HG03575 (cell line): ENCODE data around the gene GLRX5.

ENCODE experiments used
- ATAC-seq: cut with Tn5 transposase; IDR thresholded peaks from one replicate; pipeline ENCODE4 v1.9.1; 2021; ENCODE audit not compliant: unreplicated experiment, insufficient number of reproducible peaks, low FRiP score; ENCODE audit errors: extremely low read depth

The GLRX5 gene

DNA sequence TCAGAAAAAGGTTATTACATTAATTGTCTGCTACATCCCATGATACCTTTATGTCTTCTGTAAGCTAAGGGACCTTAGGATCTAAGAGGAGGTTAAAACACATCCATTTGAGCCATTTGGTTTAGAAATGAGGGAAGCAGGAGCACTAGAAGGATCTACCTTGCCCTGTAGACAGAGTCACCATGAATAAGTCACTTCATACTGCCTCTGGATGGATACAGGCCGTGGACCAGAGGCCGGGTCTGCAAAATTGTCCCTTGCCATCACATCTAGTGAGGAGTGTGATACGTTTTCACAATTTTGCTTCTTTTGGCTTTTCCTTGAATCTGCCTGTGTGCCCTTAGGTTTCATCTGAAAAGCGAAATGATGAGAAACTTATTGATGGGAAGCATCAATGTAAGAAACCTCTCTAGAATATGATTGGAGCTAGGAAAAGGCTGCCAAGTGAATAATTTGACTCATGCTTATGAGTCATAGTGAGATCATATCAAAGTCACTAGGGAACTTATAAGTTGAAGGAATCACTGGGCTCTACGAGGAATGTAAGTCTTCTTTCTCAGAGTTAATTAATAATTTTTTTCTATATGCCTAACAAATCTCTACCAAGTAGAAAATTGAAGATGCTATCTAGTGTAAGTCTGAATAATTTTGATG, 10.8 kb downstream of the GLRX5 start:
- ATAC-seq: no peak

GRCh38 chr14:95547272-95547625, 12.4 kb downstream of the GLRX5 start:
- ATAC-seq: no peak

DNA sequence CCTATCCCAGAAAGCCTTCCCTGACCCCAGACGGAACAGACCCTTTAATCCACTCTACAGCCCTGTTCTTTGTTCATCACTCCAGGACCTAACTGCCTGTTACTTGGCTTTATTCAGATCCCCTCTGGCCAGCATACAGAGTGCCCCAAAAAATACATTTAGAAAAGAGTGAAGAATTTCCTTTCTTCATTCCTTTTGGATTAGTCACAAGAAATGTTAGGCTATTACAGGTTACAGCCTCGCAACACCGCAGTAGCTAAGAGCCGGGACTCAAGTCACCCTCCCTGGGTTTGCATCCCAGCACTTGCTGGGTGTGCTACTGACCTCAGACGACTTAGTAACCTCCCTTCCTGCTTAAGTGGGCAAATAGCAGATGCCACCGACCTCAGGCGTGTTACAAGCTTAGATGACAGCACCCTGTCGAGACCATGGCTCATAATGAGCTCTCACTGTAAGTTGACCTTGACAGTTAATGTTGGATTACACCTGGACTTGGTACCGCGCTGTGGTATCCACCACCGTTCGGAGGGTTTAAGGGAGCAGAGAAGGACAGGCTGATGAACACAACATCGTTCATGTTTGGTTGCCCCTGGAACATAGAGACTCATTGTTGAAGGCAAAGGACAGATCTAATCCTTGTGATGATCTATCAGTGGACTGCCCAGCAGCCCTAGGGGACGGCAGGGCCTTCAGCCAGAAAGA, 12.9 kb downstream of the GLRX5 start:
- ATAC-seq: no peak

- no peak for ATAC-seq
These were observed 13.6 kb downstream of the GLRX5 start for GRCh38 chr14:95548328-95548929.

DNA sequence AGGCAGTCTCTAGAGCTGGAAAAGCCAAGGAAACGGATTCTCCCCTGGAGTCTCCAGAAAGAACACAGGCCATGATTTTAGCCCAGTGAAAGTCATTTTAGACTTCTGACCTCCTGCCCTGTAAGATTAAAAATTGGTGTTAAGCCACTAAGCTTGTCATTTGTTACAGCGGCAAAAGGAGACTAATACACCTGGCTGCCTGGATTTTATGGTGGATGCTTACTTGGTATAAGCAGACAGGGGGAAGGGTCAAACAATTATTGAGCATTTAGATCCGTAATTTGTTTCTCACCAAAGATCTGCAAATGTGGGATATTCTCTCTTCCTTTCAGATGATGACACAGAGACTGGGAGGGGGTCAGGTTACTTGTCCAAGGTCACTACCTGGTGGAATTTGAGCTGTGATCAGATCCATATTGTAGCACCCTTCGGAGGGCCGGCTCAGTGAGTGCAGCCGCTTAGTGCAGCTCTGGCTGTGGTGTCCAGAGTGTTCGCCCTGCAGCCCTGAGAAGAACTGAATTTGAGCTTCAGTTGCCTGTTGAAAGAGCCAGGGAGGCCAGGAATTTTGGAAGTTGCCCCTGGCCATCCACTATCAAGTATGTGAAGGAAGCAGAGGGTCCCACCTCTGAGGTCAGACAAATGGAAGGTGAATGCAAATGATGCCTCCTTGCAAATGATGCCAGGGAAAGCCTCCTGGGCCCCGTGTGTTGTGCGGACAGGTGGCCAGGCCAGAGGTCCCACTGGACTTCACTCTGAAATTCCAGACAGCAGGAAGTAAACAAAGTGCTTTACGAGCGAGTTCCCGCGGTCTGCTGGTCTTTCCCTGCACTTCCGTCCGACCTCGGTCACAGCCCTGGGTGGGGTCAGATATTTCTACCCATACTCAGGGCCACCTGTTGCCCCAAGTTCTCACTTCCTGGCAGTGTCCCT, 15.1 kb downstream of the GLRX5 start:
- ATAC-seq: no peak

DNA sequence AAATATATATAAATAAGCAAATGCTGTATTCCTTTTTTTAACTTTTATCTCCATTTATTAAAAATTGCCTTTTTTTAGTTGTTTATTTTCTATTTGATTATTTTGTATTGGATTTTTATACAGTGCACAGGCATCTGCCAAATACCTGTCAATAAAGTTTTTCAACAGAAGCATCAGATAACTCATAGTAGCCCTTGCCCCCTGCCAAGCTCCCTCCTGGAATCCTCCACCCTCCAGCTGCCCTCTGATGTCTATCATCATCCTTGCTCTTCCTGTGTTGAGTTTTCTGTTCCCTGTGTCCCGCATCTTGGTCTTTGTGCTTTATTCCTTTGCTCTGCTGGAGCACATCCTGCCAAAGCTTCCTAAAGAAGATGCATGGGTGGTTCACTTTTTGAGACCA, 16.6 kb downstream of the GLRX5 start:
- no peak for ATAC-seq

DNA sequence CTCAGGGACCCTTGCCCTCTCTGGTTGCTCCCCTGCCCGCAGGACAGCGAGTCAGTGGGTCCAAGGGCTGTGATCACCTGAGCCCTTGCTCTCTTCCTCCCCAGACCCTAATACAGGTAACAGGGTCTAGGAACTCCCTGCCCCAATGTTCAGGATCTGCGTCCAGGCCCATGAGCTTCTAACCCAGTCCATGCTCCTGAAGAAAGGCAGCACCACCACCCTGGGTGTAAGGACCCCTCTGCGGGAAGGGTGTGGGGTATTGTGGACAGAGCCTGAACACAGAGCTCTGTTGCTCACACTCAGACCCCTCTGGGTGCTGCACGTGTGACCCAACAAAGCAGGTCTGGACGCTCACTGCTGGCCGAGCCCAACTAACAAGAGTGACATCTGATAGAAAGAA, 18.3 kb downstream of the GLRX5 start:
- no peak for ATAC-seq

GRCh38 chr14:95555053-95555452, 20.2 kb downstream of the GLRX5 start:
- ATAC-seq: no peak

- no peak for ATAC-seq
These were observed 22.4 kb downstream of the GLRX5 start for GRCh38 chr14:95557291-95557690.

DNA sequence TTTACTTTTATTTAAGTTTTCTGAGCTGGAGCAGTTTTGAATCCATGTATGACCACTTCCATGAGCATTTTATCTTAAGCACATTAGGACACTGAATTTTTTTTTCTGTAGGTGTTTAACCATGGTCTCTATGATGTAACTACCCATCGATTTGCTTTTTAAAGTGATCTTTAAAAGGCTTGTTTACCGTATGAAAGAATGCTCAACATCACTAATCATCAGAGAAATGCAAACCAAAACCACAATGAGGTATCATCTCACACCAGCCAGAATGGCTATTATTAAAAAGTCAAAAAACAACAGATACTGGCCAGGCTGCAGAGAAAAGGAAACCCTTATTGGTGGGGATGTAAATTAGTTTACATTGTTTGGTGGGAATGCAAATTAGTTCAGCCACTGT, 23.0 kb downstream of the GLRX5 start:
- ATAC-seq: no peak

- no peak for ATAC-seq
These were observed 24.4 kb downstream of the GLRX5 start for GRCh38 chr14:95559203-95559602.

DNA sequence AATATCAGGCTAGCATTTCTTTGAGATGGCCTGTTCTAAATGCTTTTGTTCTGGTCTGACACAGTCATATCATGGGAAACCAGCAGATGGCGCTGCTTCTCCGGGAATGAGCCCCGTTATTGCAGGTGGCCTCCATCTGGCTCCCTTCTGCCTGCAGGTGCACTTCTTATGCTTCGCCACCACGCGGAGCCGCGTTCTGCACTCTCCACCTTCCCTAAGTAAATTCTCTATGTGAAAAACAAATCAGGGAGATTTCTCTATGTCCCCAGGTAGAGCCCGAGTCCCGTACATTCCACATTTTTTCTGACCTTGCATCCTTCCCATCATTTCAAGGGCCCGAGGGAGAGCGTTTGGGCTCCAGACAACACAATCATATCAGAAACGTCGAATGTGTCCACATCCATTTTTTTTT, 26.2 kb downstream of the GLRX5 start:
- peak; percentile 74 for ATAC-seq

DNA sequence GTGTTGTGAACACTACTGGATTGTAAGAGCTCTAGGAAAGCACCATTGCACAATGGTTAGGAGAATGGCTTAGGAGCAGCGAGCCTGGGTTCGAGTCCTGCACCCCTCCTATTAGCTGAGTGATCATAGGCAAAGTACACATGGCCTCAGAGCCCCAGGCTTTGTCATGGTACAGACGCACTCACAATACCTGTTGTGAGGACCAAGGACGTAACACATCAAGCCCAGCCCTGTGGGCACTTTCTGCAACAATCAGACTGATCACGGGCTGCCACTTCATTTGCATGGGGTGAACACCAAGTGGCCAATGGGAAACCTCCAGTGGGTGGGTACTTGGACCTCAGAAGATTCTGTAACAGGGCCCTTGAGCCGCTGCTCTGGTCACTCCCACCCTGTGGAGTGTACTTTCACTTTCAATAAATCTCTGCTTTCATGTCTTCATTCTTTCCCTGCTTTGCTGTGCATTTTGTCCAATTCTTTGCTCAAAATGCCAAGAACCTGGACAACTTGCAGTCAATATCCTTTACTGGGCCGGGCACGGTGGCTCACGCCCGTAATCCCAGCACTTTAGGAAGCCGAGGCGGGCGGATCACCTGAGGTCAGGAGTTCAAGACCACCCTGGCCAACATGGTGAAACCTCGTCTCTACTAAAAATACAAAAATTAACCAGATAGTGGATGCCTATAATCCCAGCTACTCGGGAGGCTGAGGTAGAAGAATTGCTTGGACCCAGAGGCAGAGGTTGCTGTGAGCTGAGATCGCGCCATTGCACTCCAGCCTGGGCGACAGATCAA, 28.2 kb downstream of the GLRX5 start:
- ATAC-seq: no peak

DNA sequence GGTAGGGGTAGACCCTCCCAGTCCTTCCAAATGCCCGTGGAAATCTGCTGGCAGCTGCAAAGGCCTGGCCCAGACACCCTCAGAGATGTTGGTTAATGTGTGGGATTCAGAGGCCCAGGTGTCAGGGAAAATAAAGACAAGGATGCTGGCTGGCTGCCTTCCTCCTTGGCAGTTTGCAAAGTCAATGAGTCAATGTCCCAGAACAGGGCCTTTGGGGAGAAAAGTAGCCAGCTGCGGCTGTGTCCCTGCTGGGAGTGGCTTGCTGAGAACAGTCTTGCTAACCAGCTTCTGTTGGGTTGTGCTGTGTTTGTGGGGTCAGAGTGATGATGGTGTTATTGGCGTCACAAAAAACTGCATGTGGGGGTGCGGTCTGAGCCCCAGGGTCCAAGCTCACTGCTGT, 29.2 kb downstream of the GLRX5 start:
- no peak for ATAC-seq

- no peak for ATAC-seq
These were observed 34.6 kb downstream of the GLRX5 start for GRCh38 chr14:95569440-95569839.

- no peak for ATAC-seq
These were observed 38.5 kb downstream of the GLRX5 start for GRCh38 chr14:95573313-95573712.

GRCh38 chr14:95575840-95576473, 41.1 kb downstream of the GLRX5 start:
- ATAC-seq: no peak

GRCh38 chr14:95577067-95577800, 42.4 kb downstream of the GLRX5 start:
- peak; percentile 93 for ATAC-seq
